DOHH2 (cell line): Measurements from ENCODE around the gene PKD1L1.

ENCODE experiments used
- H3F3A ChIP-seq: fragments of 200-600 bp; sonication (generic), shearing (Covaris generic); 2 replicates; pipeline ENCODE4 v1.6.0; 2016; ENCODE audit warnings: antibody characterized with exemption, mild to moderate bottlenecking; ENCODE audit not compliant: control insufficient read depth, insufficient read depth
- H3K27ac ChIP-seq: fragments of 200-600 bp; sonication (generic); 2 replicates; pipeline ENCODE4 v1.5.1; 2014; ENCODE audit warnings: low read depth, mild to moderate bottlenecking, low read length, moderate library complexity
- H3K27me3 ChIP-seq: fragments of 200-600 bp; sonication (generic); 2 replicates; pipeline ENCODE4 v1.6.1; 2014; ENCODE audit warnings: mild to moderate bottlenecking, low read length, mixed read lengths; ENCODE audit not compliant: control insufficient read depth
- H3K36me3 ChIP-seq: fragments of 200-600 bp; sonication (generic); 2 replicates; pipeline ENCODE4 v1.6.1; 2014; ENCODE audit warnings: mild to moderate bottlenecking, low read length, moderate library complexity, mixed read lengths; ENCODE audit not compliant: control insufficient read depth
- H3K4me1 ChIP-seq: fragments of 200-600 bp; sonication (generic); 2 replicates; pipeline ENCODE4 v1.6.1; 2014; ENCODE audit warnings: mild to moderate bottlenecking, low read length, mixed read lengths; ENCODE audit not compliant: control insufficient read depth
- H3K4me2 ChIP-seq: fragments of 200-600 bp; sonication (generic); 2 replicates; pipeline ENCODE4 v1.6.0; 2014; ENCODE audit warnings: mild to moderate bottlenecking, low read length, moderate library complexity
- H3K4me3 ChIP-seq: fragments of 200-600 bp; sonication (generic); 2 replicates; pipeline ENCODE4 v1.5.1; 2014; ENCODE audit warnings: mild to moderate bottlenecking, low read length, mixed read lengths
- H3K79me2 ChIP-seq: fragments of 200-600 bp; sonication (generic); 2 replicates; pipeline ENCODE4 v1.6.1; 2014; ENCODE audit warnings: mild to moderate bottlenecking, low read length, mixed read lengths; ENCODE audit not compliant: control insufficient read depth
- H3K9me2 ChIP-seq: fragments of 200-600 bp; sonication (generic); replicated peaks from 2 replicates; pipeline ENCODE4 v1.6.1; 2014; ENCODE audit warnings: mild to moderate bottlenecking, low read length, mixed read lengths; ENCODE audit not compliant: control insufficient read depth
- H3K9me3 ChIP-seq: fragments of 200-600 bp; sonication (generic); 2 replicates; pipeline ENCODE4 v1.6.1; 2014; ENCODE audit warnings: antibody characterized with exemption, low read length, mixed read lengths; ENCODE audit not compliant: control insufficient read depth, insufficient read depth
- H4K20me1 ChIP-seq: fragments of 200-600 bp; sonication (generic); 2 replicates; pipeline ENCODE4 v1.6.0; 2014; ENCODE audit warnings: low read depth, mild to moderate bottlenecking, antibody characterized with exemption, low read length, moderate library complexity; ENCODE audit not compliant: control insufficient read depth, insufficient read depth
- EZH2phosphoT487 ChIP-seq: fragments of 200-600 bp; sonication (generic); IDR thresholded peaks from 2 replicates; pipeline ENCODE4 v1.6.1; 2017; ENCODE audit warnings: borderline replicate concordance, mild to moderate bottlenecking, antibody characterized with exemption, low read length, moderate library complexity, mixed read lengths
- TF ChIP-seq, protein P1 (sequence below): fragments of 200-600 bp; sonication (generic); IDR thresholded peaks from one replicate; pipeline ENCODE4 v1.5.1; 2014; ENCODE audit warnings: antibody characterized with exemption, mild to moderate bottlenecking, low read depth, low read length; ENCODE audit not compliant: poor library complexity, severe bottlenecking

PKD1L1 gene

DNA sequence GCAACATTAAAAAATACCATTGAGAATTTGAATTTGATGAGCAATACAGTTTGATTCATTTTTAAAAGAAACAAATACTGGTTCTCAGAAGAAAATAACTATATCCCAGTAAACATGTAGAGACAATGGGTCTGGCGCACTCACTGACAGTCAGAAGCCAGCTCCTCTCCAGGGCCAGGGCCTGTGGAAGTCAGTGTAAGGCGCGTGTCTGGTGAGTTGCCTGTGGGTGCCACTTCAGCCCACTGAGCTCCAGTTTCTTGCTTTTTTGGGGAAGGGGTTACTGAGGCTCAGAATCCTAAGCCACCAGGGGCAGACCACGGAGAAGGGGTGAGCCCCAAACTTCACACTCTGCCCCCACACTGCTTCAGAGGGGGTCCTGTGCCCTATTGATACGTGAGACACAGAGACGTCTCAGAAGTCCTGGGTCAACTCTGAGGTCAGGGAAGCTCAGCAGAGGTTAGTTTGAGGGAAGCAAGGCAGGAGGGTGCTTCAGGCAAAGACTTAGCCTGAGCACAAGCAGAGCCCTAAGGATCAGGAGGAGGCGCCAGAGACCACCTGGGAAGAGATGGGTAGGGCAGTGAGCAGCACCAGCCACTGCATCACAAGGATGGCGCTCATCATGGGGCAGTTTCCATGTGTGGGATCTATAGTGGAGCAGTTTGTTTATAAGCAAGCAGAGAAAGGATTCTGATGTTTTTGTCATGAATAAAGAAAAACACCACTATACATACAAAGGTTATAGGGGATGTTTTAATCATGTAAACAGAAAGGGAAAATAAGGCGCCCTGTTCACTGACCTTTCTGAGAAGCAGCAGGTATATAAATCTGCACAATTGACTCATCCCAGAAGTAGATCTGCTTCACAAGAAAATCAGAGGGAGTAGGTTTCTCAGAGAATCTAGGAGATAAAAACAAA, 95.7 kb downstream of the PKD1L1 start:
- Histone ChIP-seq H3K36me3 (no peaks in the 10 kb centered on the region), H3K4me3 (no peak overlapping the region), H3K27me3 (peaks cover 19% of the 10 kb centered on the region), H3K9me3 (no peaks in the 10 kb centered on the region), H3F3A (no peaks in the 10 kb centered on the region), H3K79me2 (no peaks in the 10 kb centered on the region), H3K9me2 (no peaks in the 10 kb centered on the region), H3K27ac (no peak overlapping the region), H4K20me1 (no peaks in the 10 kb centered on the region), H3K4me1 (no peaks in the 10 kb centered on the region), H3K4me2 (no peak overlapping the region)
- TF ChIP-seq, protein P1, sequence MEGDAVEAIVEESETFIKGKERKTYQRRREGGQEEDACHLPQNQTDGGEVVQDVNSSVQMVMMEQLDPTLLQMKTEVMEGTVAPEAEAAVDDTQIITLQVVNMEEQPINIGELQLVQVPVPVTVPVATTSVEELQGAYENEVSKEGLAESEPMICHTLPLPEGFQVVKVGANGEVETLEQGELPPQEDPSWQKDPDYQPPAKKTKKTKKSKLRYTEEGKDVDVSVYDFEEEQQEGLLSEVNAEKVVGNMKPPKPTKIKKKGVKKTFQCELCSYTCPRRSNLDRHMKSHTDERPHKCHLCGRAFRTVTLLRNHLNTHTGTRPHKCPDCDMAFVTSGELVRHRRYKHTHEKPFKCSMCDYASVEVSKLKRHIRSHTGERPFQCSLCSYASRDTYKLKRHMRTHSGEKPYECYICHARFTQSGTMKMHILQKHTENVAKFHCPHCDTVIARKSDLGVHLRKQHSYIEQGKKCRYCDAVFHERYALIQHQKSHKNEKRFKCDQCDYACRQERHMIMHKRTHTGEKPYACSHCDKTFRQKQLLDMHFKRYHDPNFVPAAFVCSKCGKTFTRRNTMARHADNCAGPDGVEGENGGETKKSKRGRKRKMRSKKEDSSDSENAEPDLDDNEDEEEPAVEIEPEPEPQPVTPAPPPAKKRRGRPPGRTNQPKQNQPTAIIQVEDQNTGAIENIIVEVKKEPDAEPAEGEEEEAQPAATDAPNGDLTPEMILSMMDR: peak; percentile 42
- TF ChIP-seq EZH2phosphoT487: no peak

DNA sequence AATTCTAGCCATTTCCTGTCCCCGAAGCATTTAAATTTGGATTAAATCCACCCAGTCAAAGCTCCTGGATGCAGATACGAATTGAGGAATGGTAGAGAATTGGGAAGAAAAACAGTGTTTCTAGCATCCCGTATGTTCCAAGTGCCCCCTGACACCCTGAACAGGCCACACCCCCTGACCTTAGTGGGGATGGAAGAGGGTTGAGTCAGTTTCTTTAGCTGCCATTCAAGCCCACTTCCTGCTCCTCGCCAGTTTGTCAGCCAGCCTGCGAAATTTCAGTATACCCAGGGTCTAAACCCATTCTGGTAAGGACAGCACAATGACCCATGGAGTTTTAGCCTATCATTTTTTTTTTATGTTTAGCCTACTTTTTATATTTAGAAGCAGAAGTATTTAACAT, 101.1 kb downstream of the PKD1L1 start:
- TF ChIP-seq, protein P1: no peak
- no peak for TF ChIP-seq EZH2phosphoT487
- Histone ChIP-seq H4K20me1 (no peaks in the 10 kb centered on the region), H3K9me3 (no peaks in the 10 kb centered on the region), H3K79me2 (no peaks in the 10 kb centered on the region), H3K27me3 (peaks cover 31% of the 10 kb centered on the region), H3K27ac (no peak overlapping the region), H3K4me3 (no peak overlapping the region), H3K9me2 (no peaks in the 10 kb centered on the region), H3F3A (no peaks in the 10 kb centered on the region), H3K4me1 (no peaks in the 10 kb centered on the region), H3K36me3 (no peaks in the 10 kb centered on the region), H3K4me2 (no peak overlapping the region)

DNA sequence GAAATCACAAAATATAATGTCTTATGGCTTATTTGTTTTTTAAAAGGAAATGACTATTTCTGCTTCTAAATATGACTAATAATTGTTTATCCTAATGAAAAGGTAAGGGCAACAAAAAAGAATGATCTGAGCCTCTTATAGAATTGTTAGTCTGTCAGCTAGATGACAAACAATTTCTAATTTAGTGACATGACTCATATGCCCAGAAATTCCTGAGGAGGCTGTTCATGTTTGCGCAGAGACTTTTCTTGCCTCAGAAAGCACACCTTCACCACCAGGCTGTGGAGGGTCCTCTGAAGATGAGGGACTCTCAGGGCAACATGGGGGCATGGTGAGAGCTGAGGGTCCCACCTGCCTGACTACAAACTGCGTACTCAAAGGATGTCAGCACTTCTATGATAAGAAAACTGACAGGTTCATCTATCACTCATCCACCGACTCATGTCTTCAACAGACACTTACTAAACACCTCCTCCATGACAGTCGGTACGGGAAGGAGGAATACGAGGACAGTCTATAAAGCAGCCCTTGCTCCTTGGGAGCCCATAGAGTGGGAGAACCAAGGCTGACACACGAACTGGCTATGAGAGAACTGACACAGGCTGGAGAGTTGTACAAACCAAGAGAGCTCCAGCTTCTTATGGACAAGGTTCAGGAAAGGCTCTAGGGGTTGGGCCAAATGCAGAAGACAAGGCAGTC, 102.0 kb downstream of the PKD1L1 start:
- no peaks in the 10 kb centered on the region for H3F3A ChIP-seq
- H3K27me3 ChIP-seq: peaks cover 37% of the 10 kb centered on the region
- H3K9me3 ChIP-seq: no peaks in the 10 kb centered on the region
- H3K9me2 ChIP-seq: no peaks in the 10 kb centered on the region
- no peak overlapping the region for H3K27ac ChIP-seq
- H4K20me1 ChIP-seq: no peaks in the 10 kb centered on the region
- no peaks in the 10 kb centered on the region for H3K79me2 ChIP-seq
- no peaks in the 10 kb centered on the region for H3K36me3 ChIP-seq
- no peak overlapping the region for H3K4me2 ChIP-seq
- no peak overlapping the region for H3K4me3 ChIP-seq
- TF ChIP-seq, protein P1: no peak
- TF ChIP-seq EZH2phosphoT487: no peak
- no peaks in the 10 kb centered on the region for H3K4me1 ChIP-seq
